SIG-M5 (cell line): ENCODE results near the gene REL.

Experiments
- DNase-seq: peaks from one replicate; lab custom pipeline; 2025; lab: John Stamatoyannopoulos, UW

Gene REL

GRCh38 chr2:60966507-60967405, 85.4 kb downstream of the REL start:
- DNase-seq = no peak

DNA sequence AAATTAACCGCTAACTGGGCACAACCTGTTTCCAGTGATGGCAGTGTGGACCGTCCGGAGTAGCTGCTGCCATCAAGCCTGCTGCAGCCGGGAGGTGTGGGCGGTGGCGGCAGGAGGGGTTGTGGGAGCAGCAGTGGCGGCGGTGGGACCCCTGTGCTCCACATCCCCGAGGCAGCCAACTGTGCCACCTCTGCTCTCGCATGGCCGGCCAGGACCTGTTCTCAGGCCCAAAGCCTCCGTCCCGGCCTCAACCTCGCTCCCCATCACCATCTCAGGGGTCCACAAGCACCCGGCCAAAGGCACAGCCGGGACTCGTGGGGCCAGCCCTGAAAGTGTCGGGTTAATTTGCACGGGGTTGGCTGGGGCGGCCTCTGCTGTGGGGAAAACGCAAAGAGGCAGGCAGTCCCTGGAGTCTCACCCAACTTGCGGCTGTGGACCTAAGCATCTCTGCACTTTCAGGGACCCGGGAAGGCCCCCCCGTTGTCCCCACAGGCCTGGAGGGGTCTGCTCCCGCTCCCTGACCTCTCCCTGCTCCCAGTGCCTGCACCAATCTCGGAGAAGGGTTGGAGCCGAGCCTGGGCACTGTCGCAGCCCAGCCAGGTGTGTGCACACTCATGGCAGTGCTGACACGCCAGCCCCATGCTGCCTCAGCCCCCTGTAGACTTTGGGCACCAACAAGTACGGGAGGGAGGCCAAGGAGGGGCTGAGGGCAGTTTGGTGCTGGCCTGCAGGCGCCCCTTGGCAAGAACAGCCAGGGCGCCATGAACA, 91.7 kb downstream of the REL start:
- no peak for DNase-seq

GRCh38 chr2:60973705-60974104, 92.3 kb downstream of the REL start:
- no peak for DNase-seq

GRCh38 chr2:60974652-60975051, 93.3 kb downstream of the REL start:
- DNase-seq = no peak
